ENCODE results near the gene ASTN2.

Gene ASTN2

DNA sequence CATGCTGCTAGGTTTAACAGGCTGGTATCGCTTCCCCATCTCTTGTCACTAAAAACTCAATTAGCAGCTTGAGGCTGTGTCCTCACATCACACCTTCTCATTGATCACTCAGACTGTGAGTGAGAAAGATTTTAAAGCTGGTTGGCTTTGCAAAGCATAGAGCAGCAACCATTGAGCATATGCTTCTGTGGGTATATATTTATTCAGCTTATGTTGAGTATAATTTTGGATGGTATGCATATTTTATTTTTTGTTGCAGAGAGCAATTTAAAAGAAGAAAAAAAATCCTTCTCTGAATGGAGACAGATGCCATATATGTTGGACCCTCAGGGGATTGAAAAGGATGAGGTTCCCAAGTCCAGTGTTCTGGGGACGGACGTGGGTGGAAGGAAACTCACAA, 565.1 kb downstream of the ASTN2 start:
- peaks cover 0 to 3% (median 0%) of the 10 kb centered on the region in 3 experiments for H3K27me3 ChIP-seq (ENCODE audit: control insufficient read depth in 3 of 3, insufficient read depth in 3 of 3, low read depth in 1 of 3, low read length in 3 of 3)
- no peaks in the 10 kb centered on the region for H3K36me3 ChIP-seq (replicated peaks in 1 of 2; ENCODE audit: control insufficient read depth in 2 of 2, insufficient read depth in 2 of 2, low read length in 2 of 2)
- H3K27ac ChIP-seq (replicated peaks; ENCODE audit: low read length): no peak overlapping the region
- no peak overlapping the region for H2AFZ ChIP-seq (ENCODE audit: low read length)
- no peak overlapping the region for H3K18ac ChIP-seq (ENCODE audit: low read length)
- no peak overlapping the region for H4K8ac ChIP-seq (ENCODE audit: low read depth, low read length)
- H2AK5ac ChIP-seq (ENCODE audit: low read depth, low read length): no peak overlapping the region
- WGBS, 2 donors (ENCODE audit: extremely low coverage in 2 of 2, insufficient read length in 2 of 2, insufficient replicate concordance in 1 of 2): no CpG with 5 or more reads among the region's 3 CpGs
- H2BK120ac ChIP-seq (ENCODE audit: low read depth, low read length): no peak overlapping the region
- H2BK12ac ChIP-seq (ENCODE audit: low read length): no peak overlapping the region
- H3K79me1 ChIP-seq (ENCODE audit: low read depth, low read length): no peaks in the 10 kb centered on the region
- H3K4me1 ChIP-seq (ENCODE audit: control insufficient read depth in 2 of 2, insufficient read depth in 1 of 2, low read depth in 1 of 2, low read length in 2 of 2): no peaks in the 10 kb centered on the region
- no peak for DNase-seq (ENCODE audit: low spot score)
- H2BK5ac ChIP-seq (ENCODE audit: low read length): no peak overlapping the region
- H3K4ac ChIP-seq (ENCODE audit: low read length): no peak overlapping the region
- no peak overlapping the region for H2BK15ac ChIP-seq (ENCODE audit: low read length)
- no peaks in the 10 kb centered on the region for H3K9me3 ChIP-seq (replicated peaks in 1 of 2; ENCODE audit: control insufficient read depth in 2 of 2, insufficient read depth in 1 of 2, low read depth in 1 of 2, low read length in 2 of 2)
- H3K9ac ChIP-seq (ENCODE audit: low read depth, low read length, poor library complexity): no peak overlapping the region
- no peak overlapping the region for H3K4me2 ChIP-seq (ENCODE audit: insufficient read depth, low read length, poor library complexity, severe bottlenecking)
- no peak overlapping the region for H4K91ac ChIP-seq (ENCODE audit: low read depth, low read length, poor library complexity)
- no peak overlapping the region for H3K14ac ChIP-seq (ENCODE audit: low read length)
- H3K4me3 ChIP-seq (ENCODE audit: low read length in 2 of 2): no peak overlapping the region
- H3K23ac ChIP-seq (ENCODE audit: low read depth, low read length, poor library complexity): no peak overlapping the region

DNA sequence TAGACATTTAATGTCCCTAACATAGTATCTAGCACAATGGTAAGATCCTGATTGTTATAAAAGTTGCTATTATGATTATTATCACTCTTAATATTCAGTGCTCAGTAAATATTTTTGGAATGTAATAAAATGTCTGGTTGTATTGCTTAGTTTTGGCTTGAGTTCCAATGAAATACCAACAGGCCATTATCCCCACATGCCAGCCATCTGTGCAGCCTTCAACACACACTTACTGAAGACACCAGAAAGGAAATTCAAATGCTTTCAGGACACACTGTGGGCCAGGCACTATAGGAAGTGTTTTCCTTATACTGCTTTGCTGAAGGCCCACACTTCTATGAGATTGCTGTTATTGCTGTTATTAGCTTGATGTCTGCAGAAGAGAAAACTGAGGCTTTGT, 570.2 kb downstream of the ASTN2 start:
- Histone ChIP-seq H3K14ac (ENCODE audit: low read length) (no peak overlapping the region), H3K79me1 (ENCODE audit: low read depth, low read length) (peaks cover 1% of the 10 kb centered on the region), H2AFZ (ENCODE audit: low read length) (no peak overlapping the region), H2BK15ac (ENCODE audit: low read length) (no peak overlapping the region), H4K8ac (ENCODE audit: low read depth, low read length) (no peak overlapping the region), H3K18ac (ENCODE audit: low read length) (no peak overlapping the region), H2BK120ac (ENCODE audit: low read depth, low read length) (no peak overlapping the region), H3K4ac (ENCODE audit: low read length) (no peak overlapping the region), H2BK12ac (ENCODE audit: low read length) (no peak overlapping the region), H3K23ac (ENCODE audit: low read depth, low read length, poor library complexity) (no peak overlapping the region), H3K36me3 (replicated peaks in 1 of 2; ENCODE audit: control insufficient read depth in 2 of 2, insufficient read depth in 2 of 2, low read length in 2 of 2) (no peaks in the 10 kb centered on the region), H3K4me1 (ENCODE audit: control insufficient read depth in 2 of 2, insufficient read depth in 1 of 2, low read depth in 1 of 2, low read length in 2 of 2) (peaks cover 0 to 2% of the 10 kb centered on the region in 2 donors), H3K9ac (ENCODE audit: low read depth, low read length, poor library complexity) (no peak overlapping the region), H2BK5ac (ENCODE audit: low read length) (no peak overlapping the region), H4K91ac (ENCODE audit: low read depth, low read length, poor library complexity) (no peak overlapping the region), H2AK5ac (ENCODE audit: low read depth, low read length) (no peak overlapping the region), H3K4me3 (ENCODE audit: low read length in 2 of 2) (no peak overlapping the region), H3K9me3 (replicated peaks in 1 of 2; ENCODE audit: control insufficient read depth in 2 of 2, insufficient read depth in 1 of 2, low read depth in 1 of 2, low read length in 2 of 2) (no peaks in the 10 kb centered on the region), H3K27ac (replicated peaks; ENCODE audit: low read length) (no peak overlapping the region), H3K4me2 (ENCODE audit: insufficient read depth, low read length, poor library complexity, severe bottlenecking) (no peak overlapping the region), H3K27me3 (ENCODE audit: control insufficient read depth in 3 of 3, insufficient read depth in 3 of 3, low read depth in 1 of 3, low read length in 3 of 3) (no peaks in the 10 kb centered on the region)
- DNase-seq (ENCODE audit: low spot score): no peak

GRCh38 chr9:116843863-116844620, 570.8 kb downstream of the ASTN2 start:
- no peak overlapping the region for H3K23ac ChIP-seq (ENCODE audit: low read depth, low read length, poor library complexity)
- H3K4me1 ChIP-seq (ENCODE audit: control insufficient read depth in 2 of 2, insufficient read depth in 1 of 2, low read depth in 1 of 2, low read length in 2 of 2): peaks cover 0 to 2% of the 10 kb centered on the region in 2 donors
- no peak overlapping the region for H3K18ac ChIP-seq (ENCODE audit: low read length)
- no peaks in the 10 kb centered on the region for H3K9me3 ChIP-seq (replicated peaks in 1 of 2; ENCODE audit: control insufficient read depth in 2 of 2, insufficient read depth in 1 of 2, low read depth in 1 of 2, low read length in 2 of 2)
- no peak overlapping the region for H3K4me2 ChIP-seq (ENCODE audit: insufficient read depth, low read length, poor library complexity, severe bottlenecking)
- no peak overlapping the region for H2AK5ac ChIP-seq (ENCODE audit: low read depth, low read length)
- H2BK120ac ChIP-seq (ENCODE audit: low read depth, low read length): no peak overlapping the region
- no peak for DNase-seq (ENCODE audit: low spot score)
- H4K91ac ChIP-seq (ENCODE audit: low read depth, low read length, poor library complexity): no peak overlapping the region
- no peak overlapping the region for H3K27ac ChIP-seq (replicated peaks; ENCODE audit: low read length)
- H3K9ac ChIP-seq (ENCODE audit: low read depth, low read length, poor library complexity): no peak overlapping the region
- H2BK15ac ChIP-seq (ENCODE audit: low read length): no peak overlapping the region
- H2BK5ac ChIP-seq (ENCODE audit: low read length): no peak overlapping the region
- H4K8ac ChIP-seq (ENCODE audit: low read depth, low read length): peak overlapping the region; percentile 43
- H2BK12ac ChIP-seq (ENCODE audit: low read length): no peak overlapping the region
- peaks cover 1% of the 10 kb centered on the region for H3K79me1 ChIP-seq (ENCODE audit: low read depth, low read length)
- H3K27me3 ChIP-seq (ENCODE audit: control insufficient read depth in 3 of 3, insufficient read depth in 3 of 3, low read depth in 1 of 3, low read length in 3 of 3): no peaks in the 10 kb centered on the region
- no CpG with 5 or more reads among the region's 7 CpGs for WGBS, 2 donors (ENCODE audit: extremely low coverage in 2 of 2, insufficient read length in 2 of 2, insufficient replicate concordance in 1 of 2)
- no peak overlapping the region for H3K4ac ChIP-seq (ENCODE audit: low read length)
- H2AFZ ChIP-seq (ENCODE audit: low read length): no peak overlapping the region
- H3K14ac ChIP-seq (ENCODE audit: low read length): no peak overlapping the region
- H3K4me3 ChIP-seq (ENCODE audit: low read length in 2 of 2): no peak overlapping the region
- H3K36me3 ChIP-seq (replicated peaks in 1 of 2; ENCODE audit: control insufficient read depth in 2 of 2, insufficient read depth in 2 of 2, low read length in 2 of 2): no peaks in the 10 kb centered on the region

DNA sequence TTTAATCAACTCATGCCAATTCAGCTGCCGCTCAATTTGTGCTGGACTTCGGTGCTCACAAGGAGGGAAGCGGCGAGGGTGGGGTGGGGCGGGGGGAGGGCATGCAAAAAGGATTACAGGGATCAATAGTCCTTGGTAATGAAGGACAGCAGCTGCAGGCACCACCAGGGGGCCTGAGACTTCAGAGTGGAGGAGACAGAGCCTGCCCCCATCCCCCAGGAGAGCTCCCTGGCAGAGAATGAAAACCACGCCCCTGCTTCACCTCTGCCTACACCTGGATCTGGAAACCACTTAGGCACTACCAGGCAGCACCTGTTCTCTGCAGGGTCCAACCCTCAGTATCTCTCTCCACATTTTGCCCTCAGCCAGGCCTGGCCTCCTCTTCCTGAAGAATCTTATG, 572.2 kb downstream of the ASTN2 start:
- Histone ChIP-seq H4K8ac (ENCODE audit: low read depth, low read length) (no peak overlapping the region), H3K4me2 (ENCODE audit: insufficient read depth, low read length, poor library complexity, severe bottlenecking) (no peak overlapping the region), H3K4ac (ENCODE audit: low read length) (no peak overlapping the region), H3K36me3 (replicated peaks in 1 of 2; ENCODE audit: control insufficient read depth in 2 of 2, insufficient read depth in 2 of 2, low read length in 2 of 2) (no peaks in the 10 kb centered on the region), H2BK15ac (ENCODE audit: low read length) (no peak overlapping the region), H3K14ac (ENCODE audit: low read length) (no peak overlapping the region), H3K27ac (replicated peaks; ENCODE audit: low read length) (no peak overlapping the region), H3K79me1 (ENCODE audit: low read depth, low read length) (peaks cover 1% of the 10 kb centered on the region), H3K23ac (ENCODE audit: low read depth, low read length, poor library complexity) (no peak overlapping the region), H3K27me3 (ENCODE audit: control insufficient read depth in 3 of 3, insufficient read depth in 3 of 3, low read depth in 1 of 3, low read length in 3 of 3) (no peaks in the 10 kb centered on the region), H2BK12ac (ENCODE audit: low read length) (no peak overlapping the region), H2BK120ac (ENCODE audit: low read depth, low read length) (no peak overlapping the region), H3K9me3 (replicated peaks in 1 of 2; ENCODE audit: control insufficient read depth in 2 of 2, insufficient read depth in 1 of 2, low read depth in 1 of 2, low read length in 2 of 2) (no peaks in the 10 kb centered on the region), H2BK5ac (ENCODE audit: low read length) (no peak overlapping the region), H3K4me3 (ENCODE audit: low read length in 2 of 2) (no peak overlapping the region), H4K91ac (ENCODE audit: low read depth, low read length, poor library complexity) (no peak overlapping the region), H2AFZ (ENCODE audit: low read length) (no peak overlapping the region), H3K4me1 (ENCODE audit: control insufficient read depth in 2 of 2, insufficient read depth in 1 of 2, low read depth in 1 of 2, low read length in 2 of 2) (peaks cover 0 to 4% of the 10 kb centered on the region in 2 donors), H2AK5ac (ENCODE audit: low read depth, low read length) (no peak overlapping the region), H3K18ac (ENCODE audit: low read length) (no peak overlapping the region), H3K9ac (ENCODE audit: low read depth, low read length, poor library complexity) (no peak overlapping the region)
- WGBS, 2 donors (ENCODE audit: extremely low coverage in 2 of 2, insufficient read length in 2 of 2, insufficient replicate concordance in 1 of 2): no CpG with 5 or more reads among the region's 6 CpGs
- DNase-seq (ENCODE audit: low spot score): no peak
